BJ (cell line): ENCODE results near the gene RHBDD1. TPM values are rescaled to one million over a fixed set of nuclear protein-coding genes. Genes with fewer than 3 reads are reported as not detected.

Experiments
- CTCF ChIA-PET: fragments of 350-600 bp; formaldehyde crosslinking; extraction: SDS; loops from one replicate; lab custom pipeline; 2021; ENCODE audit warnings: antibody characterized with exemption, inconsistent platforms; lab: Yijun Ruan, JAX
- POLR2A ChIA-PET: fragments of 300-600 bp; sonication (Branson Sonifier 250); formaldehyde crosslinking; extraction: SDS; loops from one replicate; lab custom pipeline; 2021; ENCODE audit warnings: antibody characterized with exemption; lab: Charles Lee
- DNase-seq: peaks from one replicate; pipeline ENCODE4 v3.0.0-alpha.2; 2011; ENCODE audit warnings: low read depth
- H3K27me3 ChIP-seq: 2 replicates; pipeline ENCODE4 v1.6.0; 2011; ENCODE audit warnings: low read length; ENCODE audit not compliant: control insufficient read depth, insufficient read depth
- H3K36me3 ChIP-seq: 2 replicates; pipeline ENCODE4 v1.5.1; 2011; ENCODE audit warnings: low read length; ENCODE audit not compliant: control insufficient read depth, insufficient read depth
- H3K4me3 ChIP-seq: 2 replicates; pipeline ENCODE4 v1.5.1; 2011; ENCODE audit warnings: low read depth, mild to moderate bottlenecking, control low read depth, low read length
- CTCF ChIP-seq: IDR thresholded peaks from 2 replicates; pipeline ENCODE4 v1.5.1; 2011; ENCODE audit warnings: low read depth, mild to moderate bottlenecking, control low read depth, inconsistent platforms, low read length, moderate library complexity; ENCODE audit not compliant: insufficient read depth
- polyA plus RNA-seq: library from polyadenylated mRNA; depleted of rRNA; stranded (reverse); fragments of >200 nt; gene quantifications from 2 replicates; pipeline ENCODE4 v1.2.3, GENCODE V29; 2011

RHBDD1 gene
- polyA plus RNA-seq, 1 experiment = 29.2 TPM

- CTCF ChIA-PET = interaction anchor here (0.7 to 2.5 kb wide), 13 partner anchors 8 to 1127 kb away, joined by 3 to 12 read pairs (median 4); no protein-coding TSS in a partner anchor
- DNase-seq = no peak
- POLR2A ChIA-PET = no interaction called here
- Histone ChIP-seq H3K4me3 (peak overlapping the region; percentile 99), H3K36me3 (peaks cover 26% of the 10 kb centered on the region), H3K27me3 (no peaks in the 10 kb centered on the region)
- peak; percentile 72 for TF ChIP-seq CTCF
Measured at GRCh38 chr2:226796840-226797288, 39.0 kb upstream of the RHBDD1 start.

- ChIA-PET CTCF (interaction anchor here (0.9 to 3.0 kb wide), 9 partner anchors 9 to 1128 kb away, joined by 3 to 12 read pairs (median 5); no protein-coding TSS in a partner anchor), POLR2A (no interaction called here)
- H3K27me3 ChIP-seq = no peaks in the 10 kb centered on the region
- peaks cover 26% of the 10 kb centered on the region for H3K36me3 ChIP-seq
- no peak for DNase-seq
- peak overlapping the region; percentile 99 for H3K4me3 ChIP-seq
- TF ChIP-seq CTCF = no peak
Measured at GRCh38 chr2:226797289-226797988, 38.4 kb upstream of the RHBDD1 start.

GRCh38 chr2:226797989-226798421 is 37.8 kb upstream of the RHBDD1 start:
- CTCF ChIA-PET = interaction anchor here (0.6 to 3.0 kb wide), 10 partner anchors 9 to 1129 kb away, joined by 3 to 14 read pairs (median 4); no protein-coding TSS in a partner anchor
- POLR2A ChIA-PET = interaction anchor here (0.6 kb wide), 1 partner anchor 320 kb away, joined by 3 read pairs; no protein-coding TSS in a partner anchor
- no peak for DNase-seq
- Histone ChIP-seq H3K4me3 (peak overlapping the region; percentile 99), H3K27me3 (no peaks in the 10 kb centered on the region), H3K36me3 (peaks cover 26% of the 10 kb centered on the region)
- TF ChIP-seq CTCF = no peak

- no peak for DNase-seq
- ChIA-PET POLR2A (interaction anchor here (0.6 kb wide), 1 partner anchor 321 kb away, joined by 3 read pairs; no protein-coding TSS in a partner anchor), CTCF (interaction anchor here (0.5 to 3.0 kb wide), 13 partner anchors 10 to 1129 kb away, joined by 3 to 14 read pairs (median 4); no protein-coding TSS in a partner anchor)
- Histone ChIP-seq H3K36me3 (peaks cover 26% of the 10 kb centered on the region), H3K4me3 (peak overlapping the region; percentile 99), H3K27me3 (no peaks in the 10 kb centered on the region)
- TF ChIP-seq CTCF = peak; percentile 38
Measured at GRCh38 chr2:226798422-226799210, 37.2 kb upstream of the RHBDD1 start.
